ENCODE results near the gene MIX23. TPM values are rescaled to one million over a fixed set of nuclear protein-coding genes. Genes with fewer than 3 reads are reported as not detected.

The MIX23 gene
- total and polyA plus RNA-seq, 2 of the 4 experiments (the other 2 are of a cell fraction), result 10.0 to 26.7 TPM

DNA sequence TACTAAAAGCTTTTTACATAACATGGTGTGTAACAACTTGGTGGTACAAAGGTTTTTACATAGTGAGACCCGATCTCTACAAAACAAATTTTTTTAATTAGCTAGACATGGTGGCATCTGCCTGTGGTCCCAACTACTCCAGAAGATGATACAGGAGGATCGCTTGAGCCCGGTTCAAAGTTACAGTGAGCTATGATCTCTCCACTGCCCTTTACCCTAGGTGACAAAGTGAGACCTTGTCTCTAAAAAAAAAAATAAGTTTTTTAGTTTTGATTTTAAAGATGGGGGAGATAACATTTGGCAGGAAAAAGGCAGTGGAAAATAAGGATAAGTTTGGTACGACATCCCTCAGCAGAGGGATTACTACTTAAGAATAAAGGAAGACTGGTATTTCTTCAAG is 6.9 kb upstream of the MIX23 start (continued):
- TF ChIP-seq, protein P1, sequence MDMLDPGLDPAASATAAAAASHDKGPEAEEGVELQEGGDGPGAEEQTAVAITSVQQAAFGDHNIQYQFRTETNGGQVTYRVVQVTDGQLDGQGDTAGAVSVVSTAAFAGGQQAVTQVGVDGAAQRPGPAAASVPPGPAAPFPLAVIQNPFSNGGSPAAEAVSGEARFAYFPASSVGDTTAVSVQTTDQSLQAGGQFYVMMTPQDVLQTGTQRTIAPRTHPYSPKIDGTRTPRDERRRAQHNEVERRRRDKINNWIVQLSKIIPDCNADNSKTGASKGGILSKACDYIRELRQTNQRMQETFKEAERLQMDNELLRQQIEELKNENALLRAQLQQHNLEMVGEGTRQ (IDR thresholded peaks at IDR 0.05; ENCODE audit: low read depth, low read length), result no peak
- TF ChIP-seq MAZ (IDR thresholded peaks at IDR 0.05; ENCODE audit: borderline replicate concordance, low read depth, low read length) (no peak), CEBPB (IDR thresholded peaks at IDR 0.05; ENCODE audit: low read depth, low read length) (no peak)

DNA sequence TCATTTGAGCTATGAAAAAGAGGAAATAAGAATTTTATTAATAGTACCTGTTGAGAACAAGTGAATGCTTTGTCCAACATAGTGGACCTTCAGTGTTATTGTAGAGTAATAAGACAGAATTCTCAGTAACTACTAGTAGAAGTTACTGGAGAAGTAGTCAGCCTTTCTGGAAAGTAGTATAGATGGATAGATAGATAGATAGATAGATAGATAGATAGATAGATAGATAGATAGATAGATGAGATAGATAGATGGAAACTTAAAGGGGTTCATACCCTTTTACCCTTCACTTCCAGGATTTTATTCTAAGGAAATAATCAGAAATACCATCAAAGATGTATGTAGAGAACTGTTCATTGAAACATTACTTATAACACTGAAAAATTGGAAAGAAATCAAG is 6.2 kb upstream of the MIX23 start:
- intact Hi-C loops (cut with micrococcal nuclease) (no loop called here), dilution Hi-C loops (cut with HindIII; ENCODE audit: low sequenced_read_pairs, unreplicated experiment) (no loop called here), in situ Hi-C loops (cut with MboI; ENCODE audit: low sequenced_read_pairs) (no loop called here)
- Histone ChIP-seq H2BK5ac (ENCODE audit: low read depth, low read length, poor library complexity, severe bottlenecking) (no peak overlapping the region), H3K56ac (ENCODE audit: extremely low read depth, insufficient read depth, low read length) (no peak overlapping the region), H3K4me3 (ENCODE audit: insufficient read depth, low read depth, low read length) (no peak overlapping the region), H3K4ac (ENCODE audit: low read depth, low read length) (no peak overlapping the region), H2BK120ac (ENCODE audit: low read depth, low read length) (no peak overlapping the region), H2AK9ac (replicated peaks; ENCODE audit: low read depth, low read length, poor library complexity) (no peak overlapping the region), H3K27me3 (ENCODE audit: control insufficient read depth, insufficient read depth, low read length) (no peaks in the 10 kb centered on the region), H3K23ac (ENCODE audit: low read depth, low read length) (no peak overlapping the region), H3K9me1 (ENCODE audit: insufficient read depth, low read length) (no peaks in the 10 kb centered on the region), H4K20me1 (ENCODE audit: insufficient read depth, low read length) (no peaks in the 10 kb centered on the region), H3K79me1 (ENCODE audit: low read depth in 1 of 2, low read length in 2 of 2) (peaks cover 3 to 4% of the 10 kb centered on the region in 2 experiments; a peak in 2 of 4 replicates), H3K14ac (replicated peaks; ENCODE audit: low read depth, low read length) (no peak overlapping the region), H4K5ac (ENCODE audit: low read depth, low read length) (no peak overlapping the region), H3K27ac (ENCODE audit: insufficient read depth, low read length) (no peak overlapping the region), H2AFZ (replicated peaks; ENCODE audit: low read length, poor library complexity) (no peak overlapping the region), H4K91ac (ENCODE audit: insufficient read depth, low read depth, low read length) (no peak overlapping the region), H3K4me1 (ENCODE audit: control insufficient read depth, insufficient read depth, low read length) (peaks cover 4% of the 10 kb centered on the region), H3K36me3 (ENCODE audit: control insufficient read depth, insufficient read depth, low read length) (no peaks in the 10 kb centered on the region), H3K9ac (ENCODE audit: low read depth, low read length) (no peak overlapping the region), H3K9me3 (ENCODE audit: control insufficient read depth, insufficient read depth, low read length) (no peaks in the 10 kb centered on the region), H2BK20ac (ENCODE audit: low read depth, low read length) (no peak overlapping the region), H3K18ac (ENCODE audit: low read depth, low read length) (no peak overlapping the region), H2AK5ac (ENCODE audit: low read depth, low read length) (no peak overlapping the region), H2BK15ac (ENCODE audit: low read depth, low read length) (no peak overlapping the region), H3K4me2 (ENCODE audit: low read depth, low read length) (no peak overlapping the region), H4K8ac (ENCODE audit: low read depth in 2 of 2, low read length in 2 of 2) (no peak overlapping the region)
- DNase-seq, result no peak
- ATAC-seq (ENCODE audit: low read depth), result no peak
- ChIA-PET POLR2A (ENCODE audit: unreplicated experiment) (no interaction called here), CTCF (no interaction called here)
- no TSS peak for BruUV-seq (replicated peaks)
- TF ChIP-seq NFE2L2 (IDR thresholded peaks at IDR 0.05; ENCODE audit: low read depth, low read length) (no peak), MXI1 (IDR thresholded peaks at IDR 0.05; ENCODE audit: borderline replicate concordance, low read depth, low read length) (no peak), BHLHE40 (IDR thresholded peaks at IDR 0.05; ENCODE audit: low read depth, low read length) (no peak), RAD21 (IDR thresholded peaks at IDR 0.05; ENCODE audit: low read length) (no peak), FOS (IDR thresholded peaks at IDR 0.05; ENCODE audit: low read depth, low read length) (no peak), RFX5 (IDR thresholded peaks at IDR 0.05; ENCODE audit: low read depth, low read length) (no peak), CEBPB (IDR thresholded peaks at IDR 0.05; ENCODE audit: low read depth, low read length) (no peak), MAFK (IDR thresholded peaks at IDR 0.05; ENCODE audit: low read depth, low read length) (no peak), MAZ (IDR thresholded peaks at IDR 0.05; ENCODE audit: borderline replicate concordance, low read depth, low read length) (no peak), POLR2A (IDR thresholded peaks at IDR 0.05; ENCODE audit: low read depth, low read length) (no peak), CHD1 (IDR thresholded peaks at IDR 0.05; ENCODE audit: low read depth, low read length) (no peak), SMC3 (IDR thresholded peaks at IDR 0.05; ENCODE audit: low read depth, low read length) (no peak), RCOR1 (IDR thresholded peaks at IDR 0.05; ENCODE audit: insufficient replicate concordance, low read length) (no peak)
- TF ChIP-seq, protein P1 (IDR thresholded peaks at IDR 0.05; ENCODE audit: low read depth, low read length), result no peak
- TF ChIP-seq, protein P2, sequence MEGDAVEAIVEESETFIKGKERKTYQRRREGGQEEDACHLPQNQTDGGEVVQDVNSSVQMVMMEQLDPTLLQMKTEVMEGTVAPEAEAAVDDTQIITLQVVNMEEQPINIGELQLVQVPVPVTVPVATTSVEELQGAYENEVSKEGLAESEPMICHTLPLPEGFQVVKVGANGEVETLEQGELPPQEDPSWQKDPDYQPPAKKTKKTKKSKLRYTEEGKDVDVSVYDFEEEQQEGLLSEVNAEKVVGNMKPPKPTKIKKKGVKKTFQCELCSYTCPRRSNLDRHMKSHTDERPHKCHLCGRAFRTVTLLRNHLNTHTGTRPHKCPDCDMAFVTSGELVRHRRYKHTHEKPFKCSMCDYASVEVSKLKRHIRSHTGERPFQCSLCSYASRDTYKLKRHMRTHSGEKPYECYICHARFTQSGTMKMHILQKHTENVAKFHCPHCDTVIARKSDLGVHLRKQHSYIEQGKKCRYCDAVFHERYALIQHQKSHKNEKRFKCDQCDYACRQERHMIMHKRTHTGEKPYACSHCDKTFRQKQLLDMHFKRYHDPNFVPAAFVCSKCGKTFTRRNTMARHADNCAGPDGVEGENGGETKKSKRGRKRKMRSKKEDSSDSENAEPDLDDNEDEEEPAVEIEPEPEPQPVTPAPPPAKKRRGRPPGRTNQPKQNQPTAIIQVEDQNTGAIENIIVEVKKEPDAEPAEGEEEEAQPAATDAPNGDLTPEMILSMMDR (conservative IDR thresholded peaks at IDR 0.05; ENCODE audit: low read depth, low read length), result no peak
